HepG2 (cell line): Measurements from ENCODE around the gene ZNF467. TPM values are rescaled to one million over a fixed set of nuclear protein-coding genes. Genes with fewer than 3 reads are reported as not detected.

Experiments
- ATAC-seq: fragments of 200-7000 bp; cut with Tn5 transposase; 3 replicates; pipeline ENCODE4 v1.9.1; 2020; ENCODE audit warnings: mild to moderate bottlenecking, moderate library complexity
- BruUV-seq: library from RNA; stranded (reverse); fragments of 400-500 nt; replicated peaks from 2 replicates; lab custom pipeline; 2021; lab: Mats Ljungman, UMichigan
- CTCF ChIA-PET: fragments of 300-600 bp; formaldehyde crosslinking; extraction: SDS; loops from one replicate; lab custom pipeline; 2021; ENCODE audit warnings: low total read pairs, inconsistent platforms, low intra/inter-chr PET ratio; lab: Yijun Ruan, JAX
- POLR2A ChIA-PET: fragments of 350-600 bp; sonication (Branson Sonifier 250); formaldehyde crosslinking; loops from one replicate; lab custom pipeline; 2020; ENCODE audit warnings: antibody characterized with exemption, inconsistent platforms; lab: Yijun Ruan, JAX
- DNase-seq: peaks from one replicate; pipeline ENCODE4 v3.0.0-alpha.2; 2015; ENCODE audit warnings: low spot score
- FAIRE-seq: peaks from 3 replicates; lab custom pipeline; 2011; peaks lifted over from hg19 to GRCh38; lab: Jason Lieb, UNC
- H2AFZ ChIP-seq: one replicate; pipeline ENCODE4 v1.6.1; 2011; ENCODE audit warnings: low read length, inconsistent platforms
- H3K27ac ChIP-seq: fragments of 300-600 bp; 3 replicates; pipeline ENCODE4 v1.8.0; 2011; ENCODE audit warnings: mixed run types, mild to moderate bottlenecking, mixed read lengths, low read length, inconsistent platforms; ENCODE audit not compliant: insufficient read depth; ENCODE audit errors: extremely low read length
- H3K27me3 ChIP-seq, 2 experiments: fragments of 200-600 bp in 1 of 2; 2 replicates in 1 of 2; 3 replicates in 1 of 2; pipeline versions ENCODE4 v1.6.0 to v1.8.0; 2011; ENCODE audit warnings: low read length in 2 of 2, mild to moderate bottlenecking in 2 of 2, moderate library complexity in 2 of 2, inconsistent platforms in 1 of 2; ENCODE audit not compliant: insufficient read depth in 2 of 2, control insufficient read depth in 1 of 2
- H3K36me3 ChIP-seq, 2 experiments: fragments of 200-600 bp in 1 of 2; replicated peaks in 1 of 2; 2 replicates in 1 of 2; 3 replicates in 1 of 2; pipeline versions ENCODE4 v1.5.1 to v1.8.0; 2011; ENCODE audit warnings: low read length in 2 of 2, inconsistent platforms in 1 of 2; ENCODE audit not compliant: insufficient read depth in 2 of 2, control insufficient read depth in 1 of 2
- H3K4me1 ChIP-seq: 2 replicates; pipeline ENCODE4 v1.5.1; 2012; ENCODE audit warnings: low read length, inconsistent platforms; ENCODE audit not compliant: insufficient read depth
- H3K4me2 ChIP-seq: 2 replicates; pipeline ENCODE4 v1.6.0; 2011; ENCODE audit warnings: low read depth, low read length, inconsistent platforms
- H3K4me3 ChIP-seq, 3 experiments: fragments of 200-600 bp in 1 of 3; sonication (generic), shearing (Covaris generic) in 1 of 3; replicated peaks in 1 of 3; 2 replicates each; pipeline ENCODE4 v1.5.1; 2011 to 2016; ENCODE audit warnings: low read length in 3 of 3, inconsistent platforms in 2 of 3, low read depth in 2 of 3, mild to moderate bottlenecking in 2 of 3, control low read depth in 1 of 3, mixed read lengths in 1 of 3; ENCODE audit not compliant: insufficient read depth in 1 of 3
- H3K79me2 ChIP-seq: one replicate; pipeline ENCODE4 v1.6.1; 2011; ENCODE audit warnings: low read length, inconsistent platforms; ENCODE audit not compliant: insufficient read depth
- H3K9ac ChIP-seq: 2 replicates; pipeline ENCODE4 v1.6.0; 2011; ENCODE audit warnings: mild to moderate bottlenecking, low read depth, low read length, inconsistent platforms; ENCODE audit not compliant: insufficient read depth
- H3K9me3 ChIP-seq: 2 replicates; pipeline ENCODE4 v1.5.1; 2012; ENCODE audit warnings: mild to moderate bottlenecking, low read length
- H4K20me1 ChIP-seq: 2 replicates; pipeline ENCODE4 v1.6.0; 2011; ENCODE audit warnings: inconsistent platforms, mild to moderate bottlenecking, low read length, moderate library complexity; ENCODE audit not compliant: insufficient read depth
- LBX2 ChIP-seq: sonication (generic); formaldehyde crosslinking; IDR thresholded peaks from 2 replicates; pipeline ENCODE4 v1.5.0; 2020; ENCODE audit warnings: missing genetic modification reagents, mild to moderate bottlenecking, borderline replicate concordance
- NONO ChIP-seq, 2 experiments: fragments of 450-650 bp in 1 of 2; sonication (generic) in 1 of 2; formaldehyde crosslinking in 1 of 2; IDR thresholded peaks in 1 of 2; conservative IDR thresholded peaks in 1 of 2; 2 replicates each; pipeline versions ENCODE4 v1.6.1 to v1.8.0; 2017 to 2022; ENCODE audit warnings: mild to moderate bottlenecking in 1 of 2, missing genetic modification reagents in 1 of 2, moderate library complexity in 1 of 2
- RXRB ChIP-seq: IDR thresholded peaks from 2 replicates; pipeline ENCODE4 v1.6.1; 2016; ENCODE audit warnings: borderline replicate concordance, missing genetic modification reagents, missing compliant biosample characterization
- ZKSCAN5 ChIP-seq: sonication (generic); formaldehyde crosslinking; IDR thresholded peaks from 2 replicates; pipeline ENCODE4 v1.5.1; 2020; ENCODE audit warnings: mild to moderate bottlenecking, missing genetic modification reagents
- WGBS: methylation state at CpG from one replicate; pipeline ENCODE4 v1.1.6; 2017; ENCODE audit warnings: low lambda C conversion rate; 5-methylcytosine and 5-hydroxymethylcytosine counted together
- in situ Hi-C: cut with HindIII; loops from 2 replicates; pipeline ENCODE4 v1.10.0; 2017; ENCODE audit warnings: low pct_unique_long_range_greater_than_20kb; ENCODE audit not compliant: extremely low pct_ligation_motif_present
- intact Hi-C: fragments of 100-400 bp; cut with micrococcal nuclease; formaldehyde crosslinking; loops from one replicate; pipeline ENCODE4 v1.10.0; 2022; ENCODE audit not compliant: unreplicated experiment
- polyA plus RNA-seq, 8 experiments: library from polyadenylated mRNA; depleted of rRNA in 3 of 8; stranded (reverse) in 7 of 8; unstranded in 1 of 8; fragments of >200 nt; fragmentation: Illumina TruSeq in 4 of 8; extraction: Trizol in 4 of 8; gene quantifications; 2 replicates each; pipeline versions ENCODE4 v1.2.1 to v1.2.3, GENCODE V29; 2011 to 2016; ENCODE audit warnings: low read depth in 4 of 8, missing spikeins in 1 of 8, mixed read lengths in 1 of 8; ENCODE audit not compliant: insufficient read depth in 1 of 8
- total RNA-seq, 5 experiments: library from RNA; depleted of rRNA; stranded (reverse); fragments of >200 nt; fragmentation: Illumina TruSeq; extraction: Trizol; gene quantifications; 2 replicates each; pipeline ENCODE4 v1.2.3, GENCODE V29; 2016; ENCODE audit warnings: low read depth in 1 of 5
- TF ChIP-seq, protein P1 (sequence below): sonication (generic); formaldehyde crosslinking; IDR thresholded peaks from 2 replicates; pipeline ENCODE4 v1.4.0; 2020; ENCODE audit warnings: mild to moderate bottlenecking, missing genetic modification reagents
- TF ChIP-seq, protein P2 (sequence below): sonication (generic); formaldehyde crosslinking; IDR thresholded peaks from 2 replicates; pipeline ENCODE4 v1.4.0; 2020; ENCODE audit warnings: missing genetic modification reagents, borderline replicate concordance

ZNF467 gene
- total and polyA plus RNA-seq, 2 of the 13 experiments (the other 11 are each of a cell fraction or from before 2014, with no cell fraction given): 0.03 TPM; not detected in 1

DNA sequence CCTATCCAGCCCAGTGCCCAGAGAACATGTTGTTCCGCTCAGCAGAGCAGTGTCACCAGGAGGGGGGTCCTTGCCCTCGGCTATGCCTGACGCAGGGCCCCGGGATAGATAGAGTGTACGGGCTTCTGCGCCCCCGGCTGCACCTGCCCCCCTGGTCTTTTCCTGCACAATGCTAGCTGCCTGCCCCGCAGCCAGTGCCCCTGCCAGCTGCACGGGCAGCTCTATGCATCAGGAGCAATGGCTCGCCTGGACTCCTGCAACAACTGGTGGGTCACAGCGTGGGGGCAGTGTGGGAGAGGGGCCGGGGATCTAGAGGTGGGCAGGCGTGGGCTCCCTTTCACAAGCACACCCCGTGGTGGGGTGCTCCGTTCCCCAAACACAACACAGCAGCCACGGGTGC, 33.3 kb upstream of the ZNF467 start:
- intact Hi-C loops (no loop called here), in situ Hi-C loops (no loop called here)
- Histone ChIP-seq H3K27me3 (no peaks in the 10 kb centered on the region; a peak in 1 of 5 replicates), H3K4me1 (no peaks in the 10 kb centered on the region), H4K20me1 (no peaks in the 10 kb centered on the region), H3K9me3 (no peaks in the 10 kb centered on the region), H3K79me2 (no peaks in the 10 kb centered on the region), H3K4me2 (no peak overlapping the region), H2AFZ (no peak overlapping the region), H3K36me3 (no peaks in the 10 kb centered on the region), H3K27ac (no peak overlapping the region), H3K9ac (no peak overlapping the region), H3K4me3 (no peak overlapping the region)
- WGBS: 54% methylated on average over 9 of the region's 16 CpGs
- no peak for ATAC-seq
- POLR2A ChIA-PET: no interaction called here
- CTCF ChIA-PET: no interaction called here
- no TSS peak for BruUV-seq
- no peak for FAIRE-seq
- TF ChIP-seq, protein P1, sequence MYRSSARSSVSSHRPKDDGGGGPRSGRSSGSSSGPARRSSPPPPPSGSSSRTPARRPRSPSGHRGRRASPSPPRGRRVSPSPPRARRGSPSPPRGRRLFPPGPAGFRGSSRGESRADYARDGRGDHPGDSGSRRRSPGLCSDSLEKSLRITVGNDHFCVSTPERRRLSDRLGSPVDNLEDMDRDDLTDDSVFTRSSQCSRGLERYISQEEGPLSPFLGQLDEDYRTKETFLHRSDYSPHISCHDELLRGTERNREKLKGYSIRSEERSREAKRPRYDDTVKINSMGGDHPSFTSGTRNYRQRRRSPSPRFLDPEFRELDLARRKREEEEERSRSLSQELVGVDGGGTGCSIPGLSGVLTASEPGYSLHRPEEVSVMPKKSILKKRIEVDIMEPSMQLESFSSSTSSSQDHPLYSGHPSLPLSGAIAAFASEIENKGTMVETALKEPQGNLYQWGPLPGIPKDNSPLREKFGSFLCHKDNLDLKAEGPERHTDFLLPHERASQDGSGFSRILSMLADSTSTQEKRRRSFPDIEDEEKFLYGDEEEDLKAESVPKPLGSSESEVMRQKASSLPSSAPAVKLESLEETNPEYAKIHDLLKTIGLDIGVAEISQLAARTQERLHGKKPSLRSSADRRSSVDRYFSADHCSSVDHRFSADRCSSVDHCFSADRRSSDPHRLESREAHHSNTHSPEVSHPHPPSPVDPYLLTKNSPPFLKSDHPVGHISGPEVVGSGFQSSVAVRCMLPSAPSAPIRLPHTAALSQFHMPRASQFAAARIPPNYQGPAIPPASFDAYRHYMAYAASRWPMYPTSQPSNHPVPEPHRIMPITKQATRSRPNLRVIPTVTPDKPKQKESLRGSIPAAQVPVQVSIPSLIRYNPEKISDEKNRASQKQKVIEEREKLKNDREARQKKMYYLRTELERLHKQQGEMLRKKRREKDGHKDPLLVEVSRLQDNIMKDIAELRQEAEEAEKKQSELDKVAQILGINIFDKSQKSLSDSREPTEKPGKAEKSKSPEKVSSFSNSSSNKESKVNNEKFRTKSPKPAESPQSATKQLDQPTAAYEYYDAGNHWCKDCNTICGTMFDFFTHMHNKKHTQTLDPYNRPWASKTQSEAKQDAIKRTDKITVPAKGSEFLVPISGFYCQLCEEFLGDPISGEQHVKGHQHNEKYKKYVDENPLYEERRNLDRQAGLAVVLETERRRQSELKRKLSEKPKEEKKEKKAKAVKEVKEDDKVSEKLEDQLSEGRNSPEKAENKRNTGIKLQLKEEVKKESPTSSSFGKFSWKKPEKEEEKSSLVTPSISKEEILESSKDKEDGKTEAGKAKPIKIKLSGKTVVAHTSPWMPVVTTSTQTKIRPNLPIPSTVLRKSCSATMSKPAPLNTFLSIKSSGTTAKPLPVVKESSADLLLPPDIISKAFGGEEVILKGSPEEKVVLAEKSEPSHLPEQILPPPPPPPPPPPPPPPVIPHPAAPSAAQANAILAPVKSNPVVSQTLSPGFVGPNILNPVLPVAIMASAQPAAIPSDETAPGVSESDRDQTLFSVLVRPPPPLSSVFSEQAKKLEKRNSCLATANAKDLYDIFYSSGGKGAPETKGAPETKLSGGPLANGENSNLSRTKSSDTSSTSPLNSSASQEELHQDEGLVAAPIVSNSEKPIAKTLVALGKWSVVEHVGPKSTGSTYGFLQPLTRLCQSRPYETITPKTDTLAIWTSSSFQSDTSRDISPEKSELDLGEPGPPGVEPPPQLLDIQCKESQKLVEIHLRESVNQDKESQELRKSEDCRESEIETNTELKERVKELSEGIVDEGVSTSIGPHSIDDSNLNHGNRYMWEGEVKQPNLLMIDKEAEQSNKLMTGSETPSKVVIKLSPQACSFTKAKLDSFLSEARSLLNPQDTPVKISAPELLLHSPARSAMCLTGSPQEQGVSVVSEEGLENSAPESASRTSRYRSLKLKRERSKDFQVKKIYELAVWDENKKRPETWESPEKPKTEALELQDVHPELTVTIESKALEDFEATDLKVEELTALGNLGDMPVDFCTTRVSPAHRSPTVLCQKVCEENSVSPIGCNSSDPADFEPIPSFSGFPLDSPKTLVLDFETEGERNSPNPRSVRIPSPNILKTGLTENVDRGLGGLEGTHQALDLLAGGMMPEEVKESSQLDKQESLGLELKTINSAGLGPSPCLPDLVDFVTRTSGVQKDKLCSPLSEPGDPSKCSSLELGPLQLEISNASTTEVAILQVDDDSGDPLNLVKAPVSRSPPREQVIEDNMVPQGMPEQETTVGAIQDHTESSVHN (CRISPR knock-in tag): no peak
- TF ChIP-seq NONO (IDR thresholded peaks at IDR 0.05) (no peak), NONO (CRISPR knock-in tag; conservative IDR thresholded peaks at IDR 0.05) (no peak), RXRB (no peak), LBX2 (CRISPR knock-in tag) (no peak), ZKSCAN5 (no peak)
- TF ChIP-seq, protein P2, sequence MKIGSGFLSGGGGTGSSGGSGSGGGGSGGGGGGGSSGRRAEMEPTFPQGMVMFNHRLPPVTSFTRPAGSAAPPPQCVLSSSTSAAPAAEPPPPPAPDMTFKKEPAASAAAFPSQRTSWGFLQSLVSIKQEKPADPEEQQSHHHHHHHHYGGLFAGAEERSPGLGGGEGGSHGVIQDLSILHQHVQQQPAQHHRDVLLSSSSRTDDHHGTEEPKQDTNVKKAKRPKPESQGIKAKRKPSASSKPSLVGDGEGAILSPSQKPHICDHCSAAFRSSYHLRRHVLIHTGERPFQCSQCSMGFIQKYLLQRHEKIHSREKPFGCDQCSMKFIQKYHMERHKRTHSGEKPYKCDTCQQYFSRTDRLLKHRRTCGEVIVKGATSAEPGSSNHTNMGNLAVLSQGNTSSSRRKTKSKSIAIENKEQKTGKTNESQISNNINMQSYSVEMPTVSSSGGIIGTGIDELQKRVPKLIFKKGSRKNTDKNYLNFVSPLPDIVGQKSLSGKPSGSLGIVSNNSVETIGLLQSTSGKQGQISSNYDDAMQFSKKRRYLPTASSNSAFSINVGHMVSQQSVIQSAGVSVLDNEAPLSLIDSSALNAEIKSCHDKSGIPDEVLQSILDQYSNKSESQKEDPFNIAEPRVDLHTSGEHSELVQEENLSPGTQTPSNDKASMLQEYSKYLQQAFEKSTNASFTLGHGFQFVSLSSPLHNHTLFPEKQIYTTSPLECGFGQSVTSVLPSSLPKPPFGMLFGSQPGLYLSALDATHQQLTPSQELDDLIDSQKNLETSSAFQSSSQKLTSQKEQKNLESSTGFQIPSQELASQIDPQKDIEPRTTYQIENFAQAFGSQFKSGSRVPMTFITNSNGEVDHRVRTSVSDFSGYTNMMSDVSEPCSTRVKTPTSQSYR: no peak
- no peak for DNase-seq
